DMS53 (cell line): ENCODE measurements around the gene CAMKV.
"Not testable (repeated sequence)": the region's sequence is repeated elsewhere in the genome, so short reads cannot be mapped to it uniquely, and the experiment has no call there.

Experiments
- DNase-seq: peaks from one replicate; lab custom pipeline; 2025; lab: John Stamatoyannopoulos, UW

CAMKV gene

DNA sequence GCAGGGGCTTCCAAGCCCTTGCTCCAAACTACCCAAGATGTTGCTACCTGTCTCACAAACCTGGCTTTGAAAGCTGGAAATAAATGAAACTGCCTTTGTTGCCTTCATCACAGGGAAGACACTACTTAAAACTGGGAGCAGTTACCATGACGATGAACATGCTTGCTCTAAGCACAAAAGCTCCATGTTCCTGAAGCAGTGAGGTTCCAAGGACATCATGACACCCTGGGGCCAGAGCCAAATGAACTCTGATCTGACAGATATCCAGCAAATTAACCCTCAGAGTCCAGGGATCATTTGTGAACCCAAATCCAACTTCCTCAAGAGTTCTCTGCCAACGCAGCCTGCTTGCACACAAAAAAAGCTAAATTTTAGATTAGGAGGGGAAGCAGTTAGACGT, 24.0 kb downstream of the CAMKV start:
- DNase-seq: no peak

DNA sequence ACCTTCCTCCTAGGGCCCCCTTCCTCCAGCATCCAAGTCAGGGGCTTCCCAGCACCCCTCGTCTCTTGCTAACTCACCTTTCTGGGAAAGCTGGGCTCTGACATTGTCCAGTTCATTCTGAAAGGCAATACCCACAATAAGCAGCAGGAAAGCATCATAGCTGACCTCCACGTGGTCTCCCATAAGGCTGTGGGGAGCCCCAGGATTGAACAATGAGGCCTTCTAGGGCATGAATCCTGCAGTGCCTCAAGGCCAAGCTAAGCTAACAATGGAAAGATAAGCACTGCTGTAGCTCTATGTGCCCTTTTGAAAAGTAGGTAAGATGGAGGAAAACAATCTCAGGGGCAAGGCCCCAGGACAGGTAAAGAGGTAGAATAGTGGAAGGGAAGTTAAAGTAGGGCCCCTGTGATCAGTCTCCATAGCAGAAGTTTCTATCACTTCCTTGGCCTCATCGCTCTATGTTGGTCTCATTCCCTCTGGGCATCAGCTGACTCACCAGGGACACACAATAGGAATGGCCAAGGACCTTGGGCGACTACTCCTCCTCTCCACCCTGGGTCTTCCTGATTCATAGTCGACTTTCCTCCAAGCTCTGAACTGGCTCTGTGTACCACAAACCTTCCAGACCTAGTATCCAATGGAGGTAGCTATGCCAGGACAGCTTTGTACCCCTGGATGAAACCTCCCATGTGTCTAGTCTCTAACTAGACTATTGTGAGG, 25.1 kb downstream of the CAMKV start:
- DNase-seq: no peak

DNA sequence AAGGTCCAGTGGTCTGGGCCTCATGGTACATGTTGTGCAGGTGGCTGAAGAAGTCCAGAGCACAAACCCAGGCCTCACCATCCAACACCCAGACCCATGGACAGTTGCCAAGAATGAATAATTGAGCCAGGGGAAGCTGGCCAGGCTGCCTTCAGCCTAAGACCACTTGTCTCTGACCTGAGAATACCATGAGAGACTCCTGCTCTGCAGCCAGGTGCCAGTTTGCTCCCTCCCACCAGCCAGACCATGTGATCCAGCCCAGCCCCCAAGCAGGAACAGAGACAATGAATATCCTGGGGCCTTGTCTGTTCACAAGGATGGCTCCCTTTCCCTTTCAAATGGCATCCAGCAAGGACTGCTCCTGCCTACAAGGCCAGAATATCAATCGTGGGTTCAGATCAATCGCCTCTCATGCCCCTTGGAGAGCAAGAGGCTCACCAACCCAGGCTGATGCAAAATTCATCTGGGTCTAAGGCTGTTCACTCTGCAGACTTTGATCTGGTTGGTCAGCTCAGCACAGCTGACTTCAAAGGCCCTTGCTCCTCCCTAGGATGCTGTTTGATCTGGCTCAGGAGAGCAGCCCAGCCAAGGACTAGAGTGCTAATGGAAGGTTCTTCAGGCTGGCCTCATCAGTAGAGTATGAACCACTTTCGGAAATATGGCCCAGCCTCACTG, 26.7 kb downstream of the CAMKV start:
- no peak for DNase-seq

- no peak for DNase-seq
Observed at GRCh38 chr3:49841806-49842205, 27.9 kb downstream of the CAMKV start.

DNA sequence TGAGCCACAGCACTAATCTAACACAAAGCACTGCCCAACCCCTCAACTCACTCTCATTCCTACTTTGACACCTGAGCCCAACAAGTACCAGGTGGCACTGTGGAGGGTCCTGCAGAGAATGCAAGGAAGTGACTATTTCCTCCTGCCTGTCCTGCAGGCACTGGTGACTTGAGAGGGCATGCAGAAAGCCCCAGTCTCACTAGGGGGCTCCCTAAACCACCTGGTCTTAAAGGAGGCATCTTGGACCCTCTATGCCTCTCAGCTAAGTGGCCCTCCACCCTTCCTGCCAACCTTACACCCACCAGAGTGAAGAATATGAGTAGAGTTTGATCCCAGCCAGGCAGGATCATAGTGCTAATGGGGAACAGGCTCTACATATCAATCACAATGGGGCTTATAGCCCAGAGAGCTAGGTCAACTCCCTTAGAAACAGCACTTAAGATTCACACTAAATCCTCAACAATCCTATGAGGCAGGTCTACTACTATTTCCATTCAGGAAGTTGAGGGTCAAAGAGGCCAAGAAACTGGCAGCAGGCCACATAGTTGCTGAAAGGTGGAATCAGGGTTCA, 28.5 kb downstream of the CAMKV start:
- DNase-seq: peak; percentile 3

DNA sequence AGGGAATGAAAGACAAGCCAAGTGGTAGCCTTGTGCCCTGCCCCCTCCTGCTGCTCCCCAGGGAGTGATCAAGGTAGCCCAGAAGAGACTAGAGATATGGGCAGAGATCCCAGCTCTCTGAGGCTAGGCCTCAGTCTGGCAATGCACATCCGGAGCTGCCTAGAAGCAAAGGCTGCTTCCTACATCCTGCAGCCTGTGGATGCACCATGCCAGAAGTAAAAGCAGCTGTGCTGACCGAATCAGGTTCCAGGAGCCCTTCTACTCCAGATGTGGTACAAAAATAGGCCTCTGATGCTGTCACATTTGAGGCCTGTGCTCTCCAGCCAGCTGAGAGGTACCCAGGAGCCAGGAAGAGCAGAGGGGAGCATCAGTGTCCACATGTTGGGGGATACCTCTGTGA, 29.3 kb downstream of the CAMKV start:
- no peak for DNase-seq

DNA sequence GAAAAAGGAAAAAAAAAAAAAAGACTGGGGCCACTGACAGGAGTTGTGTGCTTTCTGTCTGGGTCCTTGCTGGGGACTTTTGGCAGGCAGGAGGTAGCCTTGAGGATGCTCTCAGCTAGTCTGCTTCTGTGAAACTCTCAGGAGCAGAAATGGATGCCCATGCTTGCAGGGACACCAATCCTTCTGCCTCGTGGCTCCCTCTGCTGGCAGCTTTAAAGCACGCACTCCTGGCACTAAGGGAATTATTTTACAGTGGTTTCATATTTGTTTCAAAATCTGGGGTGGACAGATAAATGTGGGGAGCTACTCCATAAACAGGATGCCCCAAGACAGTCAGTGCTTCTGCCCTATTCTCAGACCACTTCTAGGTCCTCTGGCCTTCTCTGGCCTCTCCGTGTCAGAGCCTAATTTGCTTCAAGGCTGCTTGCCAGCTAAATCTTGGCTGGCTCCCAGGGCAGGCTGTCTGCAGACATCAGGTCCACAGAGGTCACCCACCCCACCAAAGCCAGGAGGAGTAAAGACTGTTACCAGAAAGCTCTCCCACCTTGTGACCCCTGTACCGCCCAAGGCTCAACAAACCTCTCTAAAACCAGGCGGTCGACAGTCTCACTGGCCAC, 30.4 kb downstream of the CAMKV start:
- peak; percentile 63 for DNase-seq

DNA sequence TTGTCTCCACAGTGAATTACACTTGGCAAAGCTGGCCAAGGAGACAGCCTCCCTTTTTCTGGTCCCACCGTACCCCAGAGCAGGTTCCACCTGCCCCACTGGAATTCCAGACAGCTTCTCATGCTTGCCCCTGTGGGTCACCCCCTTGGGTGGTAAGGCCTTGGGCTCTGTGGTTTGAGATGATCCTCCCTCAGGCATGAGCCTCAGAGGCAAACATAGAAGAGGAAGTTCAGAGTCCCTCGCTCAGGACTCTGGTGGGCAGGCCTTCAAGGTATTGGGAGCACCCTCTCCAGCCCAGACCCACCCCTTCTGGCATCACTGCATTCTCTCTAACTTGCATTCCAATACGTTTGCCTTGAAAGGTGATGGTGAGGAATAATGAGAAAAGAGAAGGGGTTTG, 38.4 kb downstream of the CAMKV start:
- no peak for DNase-seq

DNA sequence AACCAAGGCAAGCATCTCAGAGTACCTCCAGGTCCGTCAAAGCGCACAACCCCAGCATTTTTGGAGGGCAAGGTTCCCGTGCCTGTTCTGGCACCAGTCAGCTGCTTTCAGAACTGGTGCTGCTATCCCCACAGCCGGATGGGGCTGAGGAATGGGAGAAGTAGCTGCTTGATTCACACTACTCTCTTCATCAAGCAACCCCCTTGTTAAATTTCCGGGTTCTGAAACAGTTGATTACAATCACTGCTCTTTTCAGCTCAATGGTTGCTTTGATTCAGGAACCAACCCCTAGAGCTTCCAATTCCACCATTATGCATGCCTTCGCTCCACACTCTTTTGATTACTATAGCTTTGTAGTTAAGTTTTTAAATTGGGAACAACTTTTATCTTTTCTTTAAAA, 43.7 kb downstream of the CAMKV start:
- no peak for DNase-seq

- not testable (repeated sequence) for DNase-seq
Observed at GRCh38 chr3:49823131-49823530, 46.6 kb downstream of the CAMKV start.

- no peak for DNase-seq
Observed at GRCh38 chr3:49813497-49814174, 56.1 kb downstream of the CAMKV start, which contains the start of gene UBA7. Gene UBA7, minus strand, starts transcription at chr3:49813953. Its CDS starts 166 bp downstream, at chr3:49813787.

GRCh38 chr3:49812916-49813496, 56.7 kb downstream of the CAMKV start:
- DNase-seq: no peak
